Kidney tubule cell (primary cell): ENCODE results near the gene PRPF40B.
"Not testable (repeated sequence)": the region's sequence is repeated elsewhere in the genome, so short reads cannot be mapped to it uniquely, and the experiment has no call there.

Source experiments
- DNase-seq: peaks from one replicate; pipeline ENCODE4 v3.0.0-alpha.2; 2018; ENCODE audit warnings: low spot score

The PRPF40B gene

GRCh38 chr12:49609059-49609874 is 14.1 kb upstream of the PRPF40B start:
- no peak for DNase-seq

- no peak for DNase-seq
These were observed 13.5 kb upstream of the PRPF40B start for GRCh38 chr12:49609875-49610154.

- DNase-seq: not testable (repeated sequence)
These were observed 12.6 kb upstream of the PRPF40B start for GRCh38 chr12:49610785-49611184.

GRCh38 chr12:49612210-49612609 is 11.2 kb upstream of the PRPF40B start:
- no peak for DNase-seq

- DNase-seq: peak; percentile 29
These were observed 7.6 kb upstream of the PRPF40B start for GRCh38 chr12:49615725-49616124.

- no peak for DNase-seq
These were observed 6.7 kb upstream of the PRPF40B start for GRCh38 chr12:49616533-49617219.

- DNase-seq: no peak
These were observed 4.8 kb upstream of the PRPF40B start for GRCh38 chr12:49618576-49618975.

GRCh38 chr12:49619286-49619685 is 4.1 kb upstream of the PRPF40B start:
- DNase-seq: no peak

GRCh38 chr12:49621651-49622500 is 1.5 kb upstream of the PRPF40B start:
- DNase-seq: no peak

- peak; percentile 45 for DNase-seq
These were observed 740 bp upstream of the PRPF40B start for GRCh38 chr12:49622501-49623141.

GRCh38 chr12:49624921-49625577 is 1.7 kb downstream of the PRPF40B start:
- peak; percentile 81 for DNase-seq

GRCh38 chr12:49626169-49626835 is 2.9 kb downstream of the PRPF40B start:
- peak; percentile 80 for DNase-seq

GRCh38 chr12:49626836-49627235 is 3.5 kb downstream of the PRPF40B start:
- DNase-seq: no peak

- DNase-seq: peak; percentile 59
These were observed 4.5 kb downstream of the PRPF40B start for GRCh38 chr12:49627752-49628360.

GRCh38 chr12:49631336-49631907 is 8.1 kb downstream of the PRPF40B start:
- DNase-seq: no peak

GRCh38 chr12:49632401-49632800 is 9.0 kb downstream of the PRPF40B start:
- no peak for DNase-seq

GRCh38 chr12:49632986-49633702 is 9.8 kb downstream of the PRPF40B start:
- no peak for DNase-seq

- DNase-seq: no peak
These were observed 10.5 kb downstream of the PRPF40B start for GRCh38 chr12:49633703-49634345.

- DNase-seq: no peak
These were observed 11.7 kb downstream of the PRPF40B start for GRCh38 chr12:49635036-49635435.
